ENCODE results near the gene CCNB1.
"Not testable (repeated sequence)": the region's sequence is repeated elsewhere in the genome, so short reads cannot be mapped to it uniquely, and the experiment has no call there.

The CCNB1 gene

DNA sequence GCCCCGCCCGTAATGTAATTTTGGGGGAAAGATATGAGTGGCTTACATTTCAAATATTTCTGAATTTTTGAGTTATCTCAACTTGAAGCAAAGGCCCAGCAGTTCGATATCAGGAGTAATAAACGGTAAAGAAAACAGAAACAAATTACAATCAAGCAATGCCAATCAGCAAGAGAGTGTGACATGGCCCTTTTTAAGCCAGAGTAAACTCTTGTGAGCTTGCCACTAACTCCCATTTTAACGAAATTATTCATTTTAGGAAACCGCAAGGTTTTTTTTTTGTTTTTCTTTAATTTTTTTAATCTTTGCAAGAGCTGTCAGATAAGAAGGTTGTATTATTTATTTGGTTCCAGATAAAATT is 50.2 kb downstream of the CCNB1 start:
- ATAC-seq (ENCODE audit: low read depth) (no peak), DNase-seq (ENCODE audit: low spot score) (no peak)
- Histone ChIP-seq H3K27ac (ENCODE audit: poor library complexity, severe bottlenecking) (no peak overlapping the region), H3K36me3 (ENCODE audit: low read depth) (peaks cover 10% of the 10 kb centered on the region), H3K4me3 (ENCODE audit: severe bottlenecking) (peak overlapping the region; percentile 93), H3K4me1 (ENCODE audit: insufficient read depth, poor library complexity, severe bottlenecking) (peaks cover 12% of the 10 kb centered on the region), H3K9me3 (ENCODE audit: severe bottlenecking) (no peaks in the 10 kb centered on the region), H3K27me3 (ENCODE audit: insufficient read depth, poor library complexity, severe bottlenecking) (no peaks in the 10 kb centered on the region)
- TF ChIP-seq, protein P1, sequence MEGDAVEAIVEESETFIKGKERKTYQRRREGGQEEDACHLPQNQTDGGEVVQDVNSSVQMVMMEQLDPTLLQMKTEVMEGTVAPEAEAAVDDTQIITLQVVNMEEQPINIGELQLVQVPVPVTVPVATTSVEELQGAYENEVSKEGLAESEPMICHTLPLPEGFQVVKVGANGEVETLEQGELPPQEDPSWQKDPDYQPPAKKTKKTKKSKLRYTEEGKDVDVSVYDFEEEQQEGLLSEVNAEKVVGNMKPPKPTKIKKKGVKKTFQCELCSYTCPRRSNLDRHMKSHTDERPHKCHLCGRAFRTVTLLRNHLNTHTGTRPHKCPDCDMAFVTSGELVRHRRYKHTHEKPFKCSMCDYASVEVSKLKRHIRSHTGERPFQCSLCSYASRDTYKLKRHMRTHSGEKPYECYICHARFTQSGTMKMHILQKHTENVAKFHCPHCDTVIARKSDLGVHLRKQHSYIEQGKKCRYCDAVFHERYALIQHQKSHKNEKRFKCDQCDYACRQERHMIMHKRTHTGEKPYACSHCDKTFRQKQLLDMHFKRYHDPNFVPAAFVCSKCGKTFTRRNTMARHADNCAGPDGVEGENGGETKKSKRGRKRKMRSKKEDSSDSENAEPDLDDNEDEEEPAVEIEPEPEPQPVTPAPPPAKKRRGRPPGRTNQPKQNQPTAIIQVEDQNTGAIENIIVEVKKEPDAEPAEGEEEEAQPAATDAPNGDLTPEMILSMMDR (IDR thresholded peaks at IDR 0.05; ENCODE audit: poor library complexity, severe bottlenecking) = no peak

DNA sequence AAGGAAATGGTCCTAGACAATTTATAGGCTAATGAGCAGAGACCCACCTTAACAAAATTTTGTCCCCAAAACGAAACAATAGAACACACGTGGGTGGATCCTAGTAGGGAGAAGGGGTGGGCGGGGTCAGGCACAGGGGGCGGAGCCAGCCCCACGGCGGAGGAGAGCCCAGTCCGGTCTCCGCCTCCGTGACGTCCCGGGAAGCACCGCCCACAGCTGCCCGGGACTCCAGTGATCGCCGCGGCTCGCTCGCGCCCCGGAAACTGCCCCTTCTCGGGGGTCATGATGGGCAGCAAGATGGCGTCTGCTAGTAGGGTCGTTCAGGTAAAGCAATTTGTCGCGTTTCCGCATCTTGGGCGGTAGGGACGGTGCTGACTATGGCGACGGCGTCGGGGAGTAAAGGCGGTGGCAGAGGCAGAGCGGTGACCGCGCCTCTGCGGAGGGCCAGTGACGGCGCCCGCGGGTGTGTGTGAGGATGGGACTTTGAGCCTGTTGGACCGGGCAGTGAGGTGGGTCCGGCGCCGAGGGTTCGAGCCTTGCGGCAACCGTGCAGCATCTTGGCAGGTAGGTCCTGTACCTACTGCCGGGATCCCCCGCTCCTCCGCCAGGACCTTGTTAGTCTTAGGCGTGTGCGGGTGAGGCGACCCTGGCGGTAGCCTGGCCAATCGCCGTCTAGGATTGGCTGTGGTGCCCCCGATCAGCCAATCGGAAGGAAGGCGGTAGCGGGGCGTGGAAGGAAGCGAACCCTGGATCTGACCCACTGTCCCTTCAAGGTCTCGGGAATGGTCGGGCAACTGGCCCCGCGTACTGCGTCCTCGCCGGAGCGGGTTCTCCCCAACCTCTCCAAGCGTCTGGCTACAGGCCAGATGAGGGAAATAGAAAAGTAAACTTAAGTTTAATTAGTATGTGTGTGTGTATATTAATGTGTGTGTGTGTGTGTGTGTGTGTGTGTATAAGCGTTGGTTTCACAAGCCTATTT is 50.9 kb downstream of the CCNB1 start:
- DNase-seq (ENCODE audit: low spot score) = peak; percentile 98
- ATAC-seq (ENCODE audit: low read depth) = peak; percentile 93
- TF ChIP-seq, protein P1 (IDR thresholded peaks at IDR 0.05; ENCODE audit: poor library complexity, severe bottlenecking) = no peak
- no peaks in the 10 kb centered on the region for H3K27me3 ChIP-seq (ENCODE audit: insufficient read depth, poor library complexity, severe bottlenecking)
- H3K27ac ChIP-seq (ENCODE audit: poor library complexity, severe bottlenecking) = peak overlapping the region; percentile 67
- peaks cover 12% of the 10 kb centered on the region for H3K4me1 ChIP-seq (ENCODE audit: insufficient read depth, poor library complexity, severe bottlenecking)
- H3K9me3 ChIP-seq (ENCODE audit: severe bottlenecking) = no peaks in the 10 kb centered on the region
- peaks cover 10% of the 10 kb centered on the region for H3K36me3 ChIP-seq (ENCODE audit: low read depth)
- peak overlapping the region; percentile 93 for H3K4me3 ChIP-seq (ENCODE audit: severe bottlenecking)

DNA sequence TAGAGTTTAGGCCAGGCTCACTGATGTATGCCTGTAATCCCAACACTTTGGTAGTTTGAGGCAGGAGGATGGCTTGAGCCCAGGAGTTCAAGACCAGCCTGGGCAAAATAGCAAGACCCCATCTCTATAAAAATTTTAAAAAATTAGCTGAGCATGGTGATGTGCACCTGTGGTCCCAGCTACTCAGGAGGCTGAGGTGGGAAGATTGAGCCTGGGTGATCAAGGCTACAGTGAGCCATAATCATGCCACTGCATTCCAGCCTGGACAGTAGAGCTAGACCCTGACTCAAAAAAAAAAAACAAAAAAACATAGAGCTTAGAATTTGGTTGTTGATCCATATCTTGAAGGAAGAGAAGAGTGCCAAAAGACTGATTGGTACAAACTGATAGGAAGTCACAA is 53.0 kb downstream of the CCNB1 start:
- H3K36me3 ChIP-seq (ENCODE audit: low read depth) = peaks cover 16% of the 10 kb centered on the region
- H3K27ac ChIP-seq (ENCODE audit: poor library complexity, severe bottlenecking) = no peak overlapping the region
- DNase-seq (ENCODE audit: low spot score) (no peak), ATAC-seq (ENCODE audit: low read depth) (no peak)
- no peaks in the 10 kb centered on the region for H3K27me3 ChIP-seq (ENCODE audit: insufficient read depth, poor library complexity, severe bottlenecking)
- H3K4me3 ChIP-seq (ENCODE audit: severe bottlenecking) = no peak overlapping the region
- peaks cover 12% of the 10 kb centered on the region for H3K4me1 ChIP-seq (ENCODE audit: insufficient read depth, poor library complexity, severe bottlenecking)
- H3K9me3 ChIP-seq (ENCODE audit: severe bottlenecking) = no peaks in the 10 kb centered on the region
- TF ChIP-seq, protein P1 (IDR thresholded peaks at IDR 0.05; ENCODE audit: poor library complexity, severe bottlenecking) = no peak

DNA sequence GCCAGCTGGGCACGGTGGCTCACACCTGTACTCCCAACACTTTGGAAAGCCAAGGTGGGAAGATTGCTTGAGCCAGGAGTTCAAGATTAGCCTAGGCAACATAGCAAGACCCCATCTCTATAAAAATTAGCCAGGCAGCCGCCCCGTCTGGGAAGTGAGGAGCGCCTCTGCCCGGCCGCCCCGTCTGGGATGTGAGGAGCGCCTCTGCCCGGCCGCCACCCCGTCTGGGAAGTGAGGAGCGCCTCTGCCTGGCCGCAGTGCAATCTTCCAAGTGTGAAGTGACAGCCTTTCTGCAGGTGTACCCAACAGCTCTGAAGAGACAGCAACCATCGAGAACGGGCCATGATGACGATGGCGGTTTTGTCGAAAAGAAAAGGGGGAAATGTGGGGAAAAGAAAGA is 53.4 kb downstream of the CCNB1 start:
- H3K4me3 ChIP-seq (ENCODE audit: severe bottlenecking); H3K27ac ChIP-seq (ENCODE audit: poor library complexity, severe bottlenecking); DNase-seq (ENCODE audit: low spot score); H3K9me3 ChIP-seq (ENCODE audit: severe bottlenecking); H3K27me3 ChIP-seq (ENCODE audit: insufficient read depth, poor library complexity, severe bottlenecking); ATAC-seq (ENCODE audit: low read depth): not testable (repeated sequence)
- Histone ChIP-seq H3K36me3 (ENCODE audit: low read depth) (peaks cover 16% of the 10 kb centered on the region), H3K4me1 (ENCODE audit: insufficient read depth, poor library complexity, severe bottlenecking) (peaks cover 12% of the 10 kb centered on the region)

DNA sequence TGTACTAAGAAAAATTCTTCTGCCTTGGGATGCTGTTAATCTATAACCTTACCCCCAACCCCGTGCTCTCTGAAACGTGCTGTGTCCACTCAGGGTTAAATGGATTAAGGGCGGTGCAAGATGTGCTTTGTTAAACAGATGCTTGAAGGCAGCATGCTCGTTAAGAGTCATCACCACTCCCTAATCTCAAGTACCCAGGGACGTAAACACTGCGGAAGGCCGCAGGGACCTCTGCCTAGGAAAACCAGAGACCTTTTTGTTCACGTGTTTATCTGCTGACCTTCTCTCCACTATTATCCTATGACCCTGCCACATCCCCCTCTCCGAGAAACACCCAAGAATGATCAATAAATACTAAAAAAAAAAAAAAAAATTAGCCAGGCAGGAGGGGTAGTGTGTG is 53.9 kb downstream of the CCNB1 start:
- not testable (repeated sequence) for H3K9me3 ChIP-seq (ENCODE audit: severe bottlenecking); H3K4me3 ChIP-seq (ENCODE audit: severe bottlenecking); DNase-seq (ENCODE audit: low spot score); H3K27me3 ChIP-seq (ENCODE audit: insufficient read depth, poor library complexity, severe bottlenecking); H3K27ac ChIP-seq (ENCODE audit: poor library complexity, severe bottlenecking); ATAC-seq (ENCODE audit: low read depth)
- H3K4me1 ChIP-seq (ENCODE audit: insufficient read depth, poor library complexity, severe bottlenecking) = peaks cover 12% of the 10 kb centered on the region
- H3K36me3 ChIP-seq (ENCODE audit: low read depth) = peaks cover 19% of the 10 kb centered on the region

DNA sequence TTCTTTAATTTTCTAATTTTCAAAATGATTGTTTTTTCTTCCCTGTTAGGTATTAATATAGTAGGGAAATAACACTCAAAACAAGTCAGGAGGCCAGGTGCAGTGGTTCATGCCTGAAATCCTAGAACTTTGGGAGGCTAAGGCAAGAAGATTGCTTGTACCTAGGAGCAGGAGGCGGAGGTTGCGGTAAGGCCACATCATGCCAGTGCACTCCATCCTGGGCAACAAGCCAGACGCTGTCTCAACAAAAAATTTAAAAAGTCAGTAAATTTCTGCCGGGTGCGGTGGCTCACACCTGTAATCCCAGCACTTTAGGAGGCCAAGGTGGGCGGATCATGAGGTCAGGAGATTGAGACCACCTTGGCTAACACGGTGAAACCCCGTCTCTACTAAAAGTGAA is 57.6 kb downstream of the CCNB1 start:
- Histone ChIP-seq H3K36me3 (ENCODE audit: low read depth) (peaks cover 43% of the 10 kb centered on the region), H3K27ac (ENCODE audit: poor library complexity, severe bottlenecking) (no peak overlapping the region), H3K4me3 (ENCODE audit: severe bottlenecking) (no peak overlapping the region), H3K9me3 (ENCODE audit: severe bottlenecking) (no peaks in the 10 kb centered on the region), H3K4me1 (ENCODE audit: insufficient read depth, poor library complexity, severe bottlenecking) (no peaks in the 10 kb centered on the region), H3K27me3 (ENCODE audit: insufficient read depth, poor library complexity, severe bottlenecking) (no peaks in the 10 kb centered on the region)
- DNase-seq (ENCODE audit: low spot score) = no peak
- ATAC-seq (ENCODE audit: low read depth) = no peak
- TF ChIP-seq, protein P1 (IDR thresholded peaks at IDR 0.05; ENCODE audit: poor library complexity, severe bottlenecking) = no peak

All from RWPE2 (cell line).